ENCODE data around the gene SYCE1.
A peak's percentile ranks its signal among the peaks of the same experiment; 100 is the strongest.

GRCh38 chr10:133528845-133529575 is 36.4 kb downstream of the SYCE1 start:
- peak in 1 of 3 donors; percentile 1 for TF ChIP-seq POLR2A (IDR thresholded peaks at IDR 0.05)
- TF ChIP-seq CTCF (IDR thresholded peaks at IDR 0.05), result no peak

Data from body of pancreas (tissue), 4 donors.